Gastrocnemius medialis (tissue), 4 donors: ENCODE results near the gene CENPU. TPM values are rescaled to one million over a fixed set of nuclear protein-coding genes. Genes with fewer than 3 reads are reported as not detected.
"Not testable (repeated sequence)": the region's sequence is repeated elsewhere in the genome, so short reads cannot be mapped to it uniquely, and the experiment has no call there.

Experiments used
- ATAC-seq, 2 donors: fragments of 150-250 bp; one replicate each; pipeline ENCODE4 v1.9.1; 2016
- DNase-seq, 2 donors: peaks; one replicate each; pipeline ENCODE4 v3.0.0-alpha.2; 2019
- H3K27ac ChIP-seq, 4 donors: fragments of 200-600 bp; sonication (generic); 1 replicate in 1 of 4; 2 replicates in 3 of 4; pipeline ENCODE4 v1.5.1; 2016 to 2018; ENCODE audit warnings: mild to moderate bottlenecking in 2 of 4, moderate library complexity in 1 of 4
- H3K27me3 ChIP-seq, 3 donors: fragments of 200-600 bp; sonication (generic) in 2 of 3; 1 replicate in 1 of 3; 2 replicates in 2 of 3; pipeline versions ENCODE4 v1.5.1 to v1.6.0; 2016 to 2019; ENCODE audit warnings: mild to moderate bottlenecking in 1 of 3, moderate library complexity in 1 of 3
- H3K36me3 ChIP-seq, 2 donors: fragments of 200-600 bp; sonication (generic) in 1 of 2; one replicate each; pipeline ENCODE4 v1.5.1; 2017 to 2018
- H3K4me1 ChIP-seq, 2 donors: fragments of 200-600 bp; sonication (generic) in 1 of 2; one replicate each; pipeline ENCODE4 v1.5.1; 2016 to 2017; ENCODE audit warnings: mild to moderate bottlenecking in 2 of 2
- H3K4me3 ChIP-seq, 4 donors: fragments of 200-600 bp; sonication (generic) in 3 of 4; 1 replicate in 1 of 4; 2 replicates in 3 of 4; pipeline ENCODE4 v1.5.1; 2016 to 2019; ENCODE audit warnings: mild to moderate bottlenecking in 2 of 4
- H3K9me3 ChIP-seq, 3 donors: fragments of 200-600 bp; sonication (generic) in 2 of 3; 1 replicate in 1 of 3; 2 replicates in 2 of 3; pipeline ENCODE4 v1.5.1; 2016 to 2019
- POLR2A ChIP-seq, 2 donors: fragments of 450-650 bp; IDR thresholded peaks; one replicate each; pipeline ENCODE4 v1.6.1; 2017; ENCODE audit warnings: antibody characterized with exemption in 2 of 2, mild to moderate bottlenecking in 2 of 2, moderate library complexity in 2 of 2
- in situ Hi-C, 4 donors: fragments of 200-750 bp; cut with MboI; loops; one replicate each; pipeline versions ENCODE4 v1.15.0 to v1.8.0; 2017; ENCODE audit warnings: low sequenced_read_pairs in 4 of 4
- intact Hi-C: fragments of 100-400 bp; cut with DNase I; formaldehyde crosslinking; loops from one replicate; pipeline ENCODE4 v1.15.1; 2023; ENCODE audit warnings: low total_unique reads
- total RNA-seq, 4 donors: library from RNA; depleted of rRNA; stranded (reverse); fragments of >200 nt; gene quantifications; one replicate each; pipeline versions ENCODE4 v1.1.0 to v1.2.3, GENCODE V29; 2016
- TF ChIP-seq, protein P1 (sequence below), 5 experiments: fragments of 450-650 bp in 3 of 5; fragments of 200-600 bp in 2 of 5; sonication (generic) in 2 of 5; IDR thresholded peaks in 4 of 5; conservative IDR thresholded peaks in 1 of 5; 1 replicate in 4 of 5; 2 replicates in 1 of 5; pipeline ENCODE4 v1.5.1; 2016 to 2019; ENCODE audit warnings: antibody characterized with exemption in 5 of 5, mild to moderate bottlenecking in 3 of 5, moderate library complexity in 3 of 5

Gene CENPU
- total RNA-seq, 4 donors from 2014 or later: 0.75 to 2.7 (median 2.2) TPM; not detected in 1

DNA sequence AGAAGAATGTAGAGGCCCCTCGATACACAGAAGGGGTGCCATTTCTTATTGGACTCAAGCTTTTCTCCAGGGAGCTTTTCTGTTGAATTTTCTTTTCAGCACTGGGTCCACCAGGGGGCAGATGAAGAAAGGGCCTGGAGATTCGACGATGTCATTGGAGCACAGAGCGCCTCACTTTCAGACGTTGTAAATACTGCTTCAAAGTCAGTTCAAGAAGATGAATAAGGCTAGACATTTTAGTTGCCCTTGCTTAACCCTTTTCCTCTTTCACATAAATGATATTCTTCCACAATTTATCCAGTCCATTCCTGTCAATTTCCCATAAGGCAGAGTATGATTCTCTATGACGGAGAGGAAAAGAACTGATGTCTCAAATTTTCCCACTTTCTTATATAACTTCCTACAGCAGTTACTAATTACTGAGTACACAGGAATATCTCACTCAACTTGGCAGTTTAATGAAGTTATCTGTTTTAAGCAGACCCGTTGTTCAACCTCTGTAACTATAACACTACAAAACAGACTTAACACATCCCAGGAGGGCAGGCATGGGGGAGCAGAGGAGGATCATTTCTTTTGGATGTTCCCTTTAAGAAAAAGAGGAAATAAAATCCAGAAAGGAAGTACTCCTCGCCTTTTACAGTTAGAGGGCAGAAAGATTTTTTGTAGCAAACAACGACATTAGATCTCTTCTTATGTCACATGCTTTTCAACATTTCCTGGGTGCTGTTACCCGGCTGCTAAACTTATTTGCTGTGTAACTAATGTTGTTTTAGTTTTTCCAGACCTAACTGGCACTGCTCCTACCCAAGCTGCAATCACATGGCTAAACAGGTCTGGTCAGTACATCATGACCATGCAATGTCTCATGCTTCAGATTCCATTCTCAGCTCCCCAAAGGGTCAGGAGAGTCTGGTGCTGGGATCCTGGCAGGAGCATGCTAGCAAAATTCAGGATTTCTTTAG is 12.2 kb upstream of the CENPU start:
- intact Hi-C loops (loop anchor here (2.0 to 10.0 kb wide), 6 partner anchors 81 to 649 kb away; partner anchors contain the start of genes ANKRD37, CFAP97, LRP2BP and SNX25), in situ Hi-C loops (loop anchor here in 3 of 4 donors (5.0 to 25.0 kb wide), 2 partner anchors 76 to 241 kb away; no protein-coding TSS in a partner anchor)
- Histone ChIP-seq H3K9me3 (no peaks in the 10 kb centered on the region), H3K4me3 (peak overlapping the region in 2 of 4 donors; percentile 7 to 15), H3K27me3 (no peaks in the 10 kb centered on the region), H3K4me1 (peaks cover 29 to 31% of the 10 kb centered on the region in 2 donors), H3K36me3 (no peaks in the 10 kb centered on the region), H3K27ac (peak overlapping the region; percentile 74 to 85 (median 79))
- DNase-seq: peak; percentile 67 to 72
- TF ChIP-seq POLR2A (IDR thresholded peaks at IDR 0.05): peak in 1 of 2 donors; percentile 13
- TF ChIP-seq, protein P1, sequence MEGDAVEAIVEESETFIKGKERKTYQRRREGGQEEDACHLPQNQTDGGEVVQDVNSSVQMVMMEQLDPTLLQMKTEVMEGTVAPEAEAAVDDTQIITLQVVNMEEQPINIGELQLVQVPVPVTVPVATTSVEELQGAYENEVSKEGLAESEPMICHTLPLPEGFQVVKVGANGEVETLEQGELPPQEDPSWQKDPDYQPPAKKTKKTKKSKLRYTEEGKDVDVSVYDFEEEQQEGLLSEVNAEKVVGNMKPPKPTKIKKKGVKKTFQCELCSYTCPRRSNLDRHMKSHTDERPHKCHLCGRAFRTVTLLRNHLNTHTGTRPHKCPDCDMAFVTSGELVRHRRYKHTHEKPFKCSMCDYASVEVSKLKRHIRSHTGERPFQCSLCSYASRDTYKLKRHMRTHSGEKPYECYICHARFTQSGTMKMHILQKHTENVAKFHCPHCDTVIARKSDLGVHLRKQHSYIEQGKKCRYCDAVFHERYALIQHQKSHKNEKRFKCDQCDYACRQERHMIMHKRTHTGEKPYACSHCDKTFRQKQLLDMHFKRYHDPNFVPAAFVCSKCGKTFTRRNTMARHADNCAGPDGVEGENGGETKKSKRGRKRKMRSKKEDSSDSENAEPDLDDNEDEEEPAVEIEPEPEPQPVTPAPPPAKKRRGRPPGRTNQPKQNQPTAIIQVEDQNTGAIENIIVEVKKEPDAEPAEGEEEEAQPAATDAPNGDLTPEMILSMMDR (IDR thresholded peaks at IDR 0.05 in 4 of 5, conservative IDR thresholded peaks at IDR 0.05 in 1 of 5): peak; percentile 65 to 79 (median 77)
- peak; percentile 59 to 61 for ATAC-seq

DNA sequence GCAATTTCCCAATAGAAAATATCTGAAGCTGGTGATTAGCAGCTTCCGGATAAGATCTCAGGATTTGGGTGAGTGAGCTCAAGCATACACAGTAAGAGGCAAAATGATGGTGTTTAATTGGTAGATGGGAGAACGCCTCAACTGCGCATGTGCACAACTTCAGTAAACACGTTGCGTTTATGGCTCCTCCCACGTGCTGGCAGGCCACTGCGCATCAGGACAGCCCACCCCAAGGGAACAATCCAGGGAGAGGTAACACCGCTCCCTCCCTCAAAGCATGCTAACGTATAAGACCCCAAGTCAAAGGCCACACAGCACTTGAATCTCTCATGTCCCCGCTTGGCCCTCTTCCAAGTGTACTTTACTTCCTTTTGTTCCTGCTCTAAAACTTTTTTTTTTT is 10.3 kb upstream of the CENPU start:
- H3K9me3 ChIP-seq: no peaks in the 10 kb centered on the region
- H3K36me3 ChIP-seq: no peaks in the 10 kb centered on the region
- no peak for ATAC-seq
- intact Hi-C loops (loop anchor here (10.0 kb wide), 2 partner anchors 461 to 651 kb away; partner anchors contain the start of genes ANKRD37, CFAP97, LRP2BP and SNX25), in situ Hi-C loops (loop anchor here in 3 of 4 donors (25.0 kb wide), 1 partner anchor 243 kb away; no protein-coding TSS in a partner anchor)
- no peak overlapping the region for H3K27ac ChIP-seq
- TF ChIP-seq POLR2A (IDR thresholded peaks at IDR 0.05): no peak
- TF ChIP-seq, protein P1 (IDR thresholded peaks at IDR 0.05 in 4 of 5, conservative IDR thresholded peaks at IDR 0.05 in 1 of 5): no peak
- H3K4me1 ChIP-seq: peaks cover 29 to 31% of the 10 kb centered on the region in 2 donors
- no peak overlapping the region for H3K4me3 ChIP-seq
- H3K27me3 ChIP-seq: no peaks in the 10 kb centered on the region
- DNase-seq: no peak

DNA sequence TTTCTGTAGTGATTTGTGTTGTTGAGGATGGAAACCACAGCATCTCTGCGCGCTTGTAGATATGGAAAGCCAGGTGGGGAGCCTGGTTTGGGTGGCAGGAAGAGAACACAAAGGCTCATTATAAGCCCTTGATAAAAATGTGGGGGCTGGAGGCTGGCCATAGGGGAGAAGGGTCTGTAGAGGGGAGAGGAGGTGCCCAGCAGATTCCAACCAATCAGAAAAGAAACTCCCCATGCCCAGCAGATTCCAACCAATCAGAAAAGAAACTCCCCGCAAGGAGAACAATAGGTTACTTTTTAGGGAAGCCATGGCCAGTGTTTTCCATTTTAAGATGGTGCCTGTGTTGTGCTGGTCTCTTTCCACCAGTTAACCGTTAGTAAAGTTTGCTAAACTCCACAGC is 9.8 kb upstream of the CENPU start:
- intact Hi-C loops: loop anchor here (10.0 kb wide), 2 partner anchors 461 to 651 kb away; partner anchors contain the start of genes ANKRD37, CFAP97, LRP2BP and SNX25
- H3K4me1 ChIP-seq: peaks cover 28% of the 10 kb centered on the region in 2 donors
- no peaks in the 10 kb centered on the region for H3K9me3 ChIP-seq
- DNase-seq (no peak), ATAC-seq (no peak)
- no peaks in the 10 kb centered on the region for H3K27me3 ChIP-seq
- H3K27ac ChIP-seq: no peak overlapping the region
- no peak for TF ChIP-seq POLR2A (IDR thresholded peaks at IDR 0.05)
- TF ChIP-seq, protein P1 (IDR thresholded peaks at IDR 0.05 in 4 of 5, conservative IDR thresholded peaks at IDR 0.05 in 1 of 5): no peak
- no peaks in the 10 kb centered on the region for H3K36me3 ChIP-seq
- in situ Hi-C loops: loop anchor here in 3 of 4 donors (25.0 kb wide), 1 partner anchor 244 kb away; no protein-coding TSS in a partner anchor
- no peak overlapping the region for H3K4me3 ChIP-seq

DNA sequence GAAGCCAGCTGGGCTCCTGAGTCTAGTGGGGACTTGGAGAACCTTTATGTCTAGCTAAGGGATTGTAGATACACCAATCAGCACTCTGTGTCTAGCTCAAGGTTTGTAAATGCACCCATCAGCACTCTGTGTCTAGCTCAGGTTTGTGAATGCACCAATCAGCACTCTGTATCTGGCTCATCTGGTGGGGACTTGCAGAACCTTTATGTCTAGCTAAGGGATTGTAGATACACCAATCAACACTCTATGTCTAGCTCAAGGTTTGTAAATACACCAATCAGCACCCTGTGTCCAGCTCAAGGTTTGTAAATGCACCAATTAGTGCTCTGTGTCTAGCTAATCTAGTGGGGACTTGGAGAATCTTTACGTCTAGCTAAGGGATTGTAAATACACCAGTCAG is 7.8 kb upstream of the CENPU start:
- H3K36me3 ChIP-seq, ATAC-seq, DNase-seq, H3K27me3 ChIP-seq, H3K4me3 ChIP-seq, H3K9me3 ChIP-seq, H3K4me1 ChIP-seq, H3K27ac ChIP-seq: not testable (repeated sequence)
- intact Hi-C loops: loop anchor here (10.0 kb wide), 2 partner anchors 463 to 653 kb away; partner anchors contain the start of genes ANKRD37, CFAP97, LRP2BP and SNX25
- in situ Hi-C loops: loop anchor here in 3 of 4 donors (25.0 kb wide), 1 partner anchor 246 kb away; no protein-coding TSS in a partner anchor
